Inflammatory macrophage treated with lipopolysaccharide for 1 hour (primary cell): Measurements from ENCODE around the gene ANO10.
"Not testable (repeated sequence)": the region's sequence is repeated elsewhere in the genome, so short reads cannot be mapped to it uniquely, and the experiment has no call there.

ENCODE experiments used
- DNase-seq, 2 donors: peaks; one replicate each; pipeline ENCODE4 v3.0.0-alpha.2; 2020 to 2022

Gene ANO10

GRCh38 chr3:43515208-43515917 lies 106.4 kb downstream of the ANO10 start:
- DNase-seq = no peak

GRCh38 chr3:43512754-43513404 lies 108.9 kb downstream of the ANO10 start:
- no peak for DNase-seq

GRCh38 chr3:43506644-43507043 lies 115.2 kb downstream of the ANO10 start:
- no peak for DNase-seq

GRCh38 chr3:43505351-43505750 lies 116.5 kb downstream of the ANO10 start:
- DNase-seq = no peak

- DNase-seq = peak; percentile 18 to 63
These were observed 118.6 kb downstream of the ANO10 start for GRCh38 chr3:43503067-43503728.

- peak; percentile 54 to 61 for DNase-seq
These were observed 122.6 kb downstream of the ANO10 start for GRCh38 chr3:43499256-43499655.

GRCh38 chr3:43497905-43498365 lies 123.9 kb downstream of the ANO10 start:
- no peak for DNase-seq

- no peak for DNase-seq
These were observed 124.4 kb downstream of the ANO10 start for GRCh38 chr3:43497422-43497821.

- peak; percentile 32 to 42 for DNase-seq
These were observed 125.0 kb downstream of the ANO10 start for GRCh38 chr3:43496740-43497375.

- not testable (repeated sequence) for DNase-seq
These were observed 128.9 kb downstream of the ANO10 start for GRCh38 chr3:43492932-43493331.

- not testable (repeated sequence) for DNase-seq
These were observed 130.0 kb downstream of the ANO10 start for GRCh38 chr3:43491807-43492206.

- DNase-seq = no peak
These were observed 131.1 kb downstream of the ANO10 start for GRCh38 chr3:43490640-43491185.

GRCh38 chr3:43489930-43490329 lies 131.9 kb downstream of the ANO10 start:
- peak; percentile 28 to 49 for DNase-seq

GRCh38 chr3:43485931-43486330 lies 135.9 kb downstream of the ANO10 start:
- DNase-seq = no peak

GRCh38 chr3:43484926-43485488 lies 136.8 kb downstream of the ANO10 start:
- DNase-seq = no peak

- DNase-seq = no peak
These were observed 140.4 kb downstream of the ANO10 start for GRCh38 chr3:43481375-43481774.

- DNase-seq = not testable (repeated sequence)
These were observed 143.0 kb downstream of the ANO10 start for GRCh38 chr3:43478839-43479238.

- DNase-seq = no peak
These were observed 143.6 kb downstream of the ANO10 start for GRCh38 chr3:43478118-43478785.

- DNase-seq = no peak
These were observed 144.2 kb downstream of the ANO10 start for GRCh38 chr3:43477600-43477999.

- DNase-seq = no peak
These were observed 148.1 kb downstream of the ANO10 start for GRCh38 chr3:43473737-43474136.

GRCh38 chr3:43473244-43473643 lies 148.6 kb downstream of the ANO10 start:
- no peak for DNase-seq

- DNase-seq = no peak
These were observed 153.7 kb downstream of the ANO10 start for GRCh38 chr3:43468133-43468532.
